Nephron (organoid): ENCODE measurements around the gene PIK3AP1.

ENCODE experiments used
- H3K27ac Mint-ChIP-seq, 3 experiments: 2 replicates each; pipeline ENCODE4 v1.8.0; 2020; ENCODE audit warnings: mixed read lengths in 3 of 3, mild to moderate bottlenecking in 2 of 3, moderate library complexity in 1 of 3
- H3K27me3 Mint-ChIP-seq: 2 replicates; pipeline ENCODE4 v1.8.0; 2021; ENCODE audit warnings: low read depth, mild to moderate bottlenecking, moderate library complexity, mixed read lengths
- H3K36me3 Mint-ChIP-seq: 2 replicates; pipeline ENCODE4 v1.8.0; 2020; ENCODE audit warnings: low read depth, mixed read lengths
- H3K4me1 Mint-ChIP-seq: 2 replicates; pipeline ENCODE4 v1.8.0; 2020; ENCODE audit warnings: mixed read lengths
- H3K4me3 Mint-ChIP-seq, 3 experiments: 2 replicates each; pipeline ENCODE4 v1.8.0; 2020; ENCODE audit warnings: mild to moderate bottlenecking in 3 of 3, mixed read lengths in 3 of 3, moderate library complexity in 2 of 3
- H3K9me3 Mint-ChIP-seq: 2 replicates; pipeline ENCODE4 v1.8.0; 2020; ENCODE audit warnings: mixed read lengths
- TF ChIP-seq, protein P1 (sequence below), 3 experiments: fragments of 200-600 bp; sonication (generic); IDR thresholded peaks; one replicate each; pipeline ENCODE4 v1.5.0; 2021; ENCODE audit warnings: antibody characterized with exemption in 3 of 3; ENCODE audit not compliant: unreplicated experiment in 3 of 3

PIK3AP1 gene, protein sequence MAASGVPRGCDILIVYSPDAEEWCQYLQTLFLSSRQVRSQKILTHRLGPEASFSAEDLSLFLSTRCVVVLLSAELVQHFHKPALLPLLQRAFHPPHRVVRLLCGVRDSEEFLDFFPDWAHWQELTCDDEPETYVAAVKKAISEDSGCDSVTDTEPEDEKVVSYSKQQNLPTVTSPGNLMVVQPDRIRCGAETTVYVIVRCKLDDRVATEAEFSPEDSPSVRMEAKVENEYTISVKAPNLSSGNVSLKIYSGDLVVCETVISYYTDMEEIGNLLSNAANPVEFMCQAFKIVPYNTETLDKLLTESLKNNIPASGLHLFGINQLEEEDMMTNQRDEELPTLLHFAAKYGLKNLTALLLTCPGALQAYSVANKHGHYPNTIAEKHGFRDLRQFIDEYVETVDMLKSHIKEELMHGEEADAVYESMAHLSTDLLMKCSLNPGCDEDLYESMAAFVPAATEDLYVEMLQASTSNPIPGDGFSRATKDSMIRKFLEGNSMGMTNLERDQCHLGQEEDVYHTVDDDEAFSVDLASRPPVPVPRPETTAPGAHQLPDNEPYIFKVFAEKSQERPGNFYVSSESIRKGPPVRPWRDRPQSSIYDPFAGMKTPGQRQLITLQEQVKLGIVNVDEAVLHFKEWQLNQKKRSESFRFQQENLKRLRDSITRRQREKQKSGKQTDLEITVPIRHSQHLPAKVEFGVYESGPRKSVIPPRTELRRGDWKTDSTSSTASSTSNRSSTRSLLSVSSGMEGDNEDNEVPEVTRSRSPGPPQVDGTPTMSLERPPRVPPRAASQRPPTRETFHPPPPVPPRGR

GRCh38 chr10:96720422-96721206 lies at the start of gene PIK3AP1:
PIK3AP1 (minus strand) TSS chr10:96720514; CDS start chr10:96720394, 120 bp downstream.
- TF ChIP-seq, protein P1, sequence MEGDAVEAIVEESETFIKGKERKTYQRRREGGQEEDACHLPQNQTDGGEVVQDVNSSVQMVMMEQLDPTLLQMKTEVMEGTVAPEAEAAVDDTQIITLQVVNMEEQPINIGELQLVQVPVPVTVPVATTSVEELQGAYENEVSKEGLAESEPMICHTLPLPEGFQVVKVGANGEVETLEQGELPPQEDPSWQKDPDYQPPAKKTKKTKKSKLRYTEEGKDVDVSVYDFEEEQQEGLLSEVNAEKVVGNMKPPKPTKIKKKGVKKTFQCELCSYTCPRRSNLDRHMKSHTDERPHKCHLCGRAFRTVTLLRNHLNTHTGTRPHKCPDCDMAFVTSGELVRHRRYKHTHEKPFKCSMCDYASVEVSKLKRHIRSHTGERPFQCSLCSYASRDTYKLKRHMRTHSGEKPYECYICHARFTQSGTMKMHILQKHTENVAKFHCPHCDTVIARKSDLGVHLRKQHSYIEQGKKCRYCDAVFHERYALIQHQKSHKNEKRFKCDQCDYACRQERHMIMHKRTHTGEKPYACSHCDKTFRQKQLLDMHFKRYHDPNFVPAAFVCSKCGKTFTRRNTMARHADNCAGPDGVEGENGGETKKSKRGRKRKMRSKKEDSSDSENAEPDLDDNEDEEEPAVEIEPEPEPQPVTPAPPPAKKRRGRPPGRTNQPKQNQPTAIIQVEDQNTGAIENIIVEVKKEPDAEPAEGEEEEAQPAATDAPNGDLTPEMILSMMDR (IDR thresholded peaks at IDR 0.05; ENCODE audit: unreplicated experiment in 3 of 3): no peak
- Mint-ChIP-seq H3K27me3 (peaks cover 63% of the 10 kb centered on the region), H3K9me3 (peaks cover 2% of the 10 kb centered on the region), H3K27ac (no peak within 1 kb of the TSS), H3K4me1 (peaks cover 5% of the 10 kb centered on the region), H3K36me3 (no peaks in the 10 kb centered on the region), H3K4me3 (peak within 1 kb of the TSS; percentile 89 to 92 (median 89))

- H3K4me1 Mint-ChIP-seq: no peaks in the 10 kb centered on the region
- peaks cover 7% of the 10 kb centered on the region for H3K27me3 Mint-ChIP-seq
Observed at GRCh38 chr10:96768136-96768535, 47.8 kb upstream of the PIK3AP1 start.

DNA sequence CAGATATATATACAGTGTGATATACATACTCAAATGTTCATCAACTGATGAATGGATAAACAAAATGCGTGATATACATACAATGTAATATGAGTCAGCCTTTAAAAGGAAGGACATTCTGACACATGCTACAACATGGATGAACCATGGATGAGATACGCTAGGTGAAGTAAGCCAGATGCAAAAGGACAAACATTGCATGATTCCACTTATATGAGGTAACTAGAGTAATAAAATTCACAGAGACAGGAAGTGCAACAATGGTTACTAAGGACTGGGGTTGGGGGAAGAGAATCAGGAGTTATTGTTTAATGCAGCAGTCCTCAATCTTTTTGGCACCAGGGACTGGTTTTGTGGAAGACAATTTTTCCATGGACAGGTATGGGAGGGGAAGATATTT lies 47.3 kb upstream of the PIK3AP1 start:
- Mint-ChIP-seq H3K27me3 (peaks cover 7% of the 10 kb centered on the region), H3K27ac (no peak overlapping the region), H3K4me1 (no peaks in the 10 kb centered on the region), H3K4me3 (no peak overlapping the region), H3K36me3 (no peaks in the 10 kb centered on the region), H3K9me3 (peaks cover 11% of the 10 kb centered on the region)
- TF ChIP-seq, protein P1 (IDR thresholded peaks at IDR 0.05; ENCODE audit: unreplicated experiment in 3 of 3): no peak

More at GRCh38 chr10:96768136-96768535, 47.8 kb upstream of the PIK3AP1 start:
- TF ChIP-seq, protein P1 (IDR thresholded peaks at IDR 0.05; ENCODE audit: unreplicated experiment in 3 of 3): no peak
- H3K9me3 Mint-ChIP-seq: peaks cover 12% of the 10 kb centered on the region
- H3K27ac Mint-ChIP-seq: no peak overlapping the region
- H3K36me3 Mint-ChIP-seq: no peaks in the 10 kb centered on the region
- H3K4me3 Mint-ChIP-seq: no peak overlapping the region

GRCh38 chr10:96765406-96766240 lies 45.3 kb upstream of the PIK3AP1 start:
- Mint-ChIP-seq H3K27me3 (peaks cover 7% of the 10 kb centered on the region), H3K4me3 (no peak overlapping the region), H3K9me3 (peaks cover 3% of the 10 kb centered on the region), H3K4me1 (no peaks in the 10 kb centered on the region), H3K27ac (no peak overlapping the region), H3K36me3 (no peaks in the 10 kb centered on the region)
- TF ChIP-seq, protein P1 (IDR thresholded peaks at IDR 0.05; ENCODE audit: unreplicated experiment in 3 of 3): peak; percentile 50 to 58 (median 58)

DNA sequence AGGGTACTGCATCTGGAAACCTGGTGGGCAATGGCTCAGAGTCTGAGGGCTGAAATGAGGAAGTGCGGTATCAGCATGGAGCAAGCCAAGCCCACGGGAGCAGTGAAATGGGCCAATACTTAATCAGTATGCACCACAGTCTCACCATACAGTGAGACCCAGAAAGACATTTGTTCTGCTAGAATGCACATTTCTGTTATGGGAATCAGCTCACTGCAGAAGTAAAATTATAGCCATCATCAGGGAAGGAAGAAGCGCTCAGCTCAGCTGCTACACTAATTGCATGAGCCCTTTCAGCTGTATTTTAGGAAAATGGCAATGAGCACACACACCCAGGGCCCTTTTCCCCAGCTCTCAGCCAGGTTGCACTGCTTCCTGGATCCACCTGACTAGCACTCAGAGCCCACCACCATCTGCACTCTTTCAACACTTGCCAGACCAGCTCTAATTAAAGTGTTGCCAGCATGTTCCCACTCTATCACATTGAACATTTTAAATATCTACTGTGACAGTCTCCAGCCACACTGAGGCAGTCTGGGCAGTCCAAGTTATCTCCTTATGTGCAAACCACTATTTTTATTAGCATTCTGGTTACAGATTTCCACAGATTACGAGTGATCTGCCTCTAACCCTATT lies 44.2 kb upstream of the PIK3AP1 start:
- peaks cover 3% of the 10 kb centered on the region for H3K9me3 Mint-ChIP-seq
- no peak overlapping the region for H3K4me3 Mint-ChIP-seq
- no peaks in the 10 kb centered on the region for H3K4me1 Mint-ChIP-seq
- no peaks in the 10 kb centered on the region for H3K36me3 Mint-ChIP-seq
- H3K27ac Mint-ChIP-seq: no peak overlapping the region
- H3K27me3 Mint-ChIP-seq: peaks cover 12% of the 10 kb centered on the region
- TF ChIP-seq, protein P1 (IDR thresholded peaks at IDR 0.05; ENCODE audit: unreplicated experiment in 3 of 3): no peak
